HG03571 (cell line): ENCODE measurements around the gene MOV10.
"Not testable (repeated sequence)": the region's sequence is repeated elsewhere in the genome, so short reads cannot be mapped to it uniquely, and the experiment has no call there.

ENCODE experiments used
- ATAC-seq: cut with Tn5 transposase; IDR thresholded peaks from one replicate; pipeline ENCODE4 v1.9.1; 2021; ENCODE audit not compliant: unreplicated experiment

The MOV10 gene

DNA sequence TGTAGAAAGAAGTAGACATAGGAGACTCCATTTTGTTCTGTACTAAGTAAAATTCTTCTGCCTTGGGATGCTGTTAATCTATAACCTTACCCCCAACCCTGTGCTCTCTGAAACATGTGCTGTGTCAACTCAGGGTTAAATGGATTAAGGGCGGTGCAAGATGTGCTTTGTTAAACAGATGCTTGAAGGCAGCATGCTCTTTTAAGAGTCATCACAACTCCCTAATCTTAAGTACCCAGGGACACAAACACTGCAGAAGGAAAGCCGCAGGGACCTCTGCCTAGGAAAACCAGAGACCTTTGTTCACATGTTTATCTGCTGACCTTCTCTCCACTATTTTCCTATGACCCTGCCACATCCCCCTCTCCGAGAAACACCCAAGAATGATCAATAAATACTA, 54.6 kb downstream of the MOV10 start:
- not testable (repeated sequence) for ATAC-seq

DNA sequence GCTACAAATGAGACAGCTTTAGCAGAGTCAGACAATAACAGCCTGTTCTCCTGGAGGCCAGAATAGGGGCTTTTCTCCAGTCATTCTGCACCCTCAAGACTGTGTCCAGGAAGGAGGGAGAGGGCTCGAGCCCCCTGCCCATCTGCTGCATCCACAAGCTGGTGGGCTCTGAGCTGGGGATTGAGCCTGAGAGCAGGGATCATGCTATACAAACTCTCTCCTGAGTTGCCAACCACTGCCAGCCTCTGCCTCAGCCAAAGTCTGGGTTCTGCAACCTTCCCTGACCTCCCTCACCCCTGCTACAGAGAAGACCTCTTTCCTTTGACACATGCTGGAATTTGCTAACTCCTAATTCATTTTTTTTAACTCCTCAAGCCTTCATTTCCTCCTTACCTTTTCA, 55.5 kb downstream of the MOV10 start:
- no peak for ATAC-seq

- ATAC-seq, result no peak
Observed at GRCh38 chr1:112731451-112731850, 57.0 kb downstream of the MOV10 start.

GRCh38 chr1:112735752-112736151, 61.3 kb downstream of the MOV10 start:
- no peak for ATAC-seq

GRCh38 chr1:112737573-112737972, 63.1 kb downstream of the MOV10 start:
- ATAC-seq, result no peak

DNA sequence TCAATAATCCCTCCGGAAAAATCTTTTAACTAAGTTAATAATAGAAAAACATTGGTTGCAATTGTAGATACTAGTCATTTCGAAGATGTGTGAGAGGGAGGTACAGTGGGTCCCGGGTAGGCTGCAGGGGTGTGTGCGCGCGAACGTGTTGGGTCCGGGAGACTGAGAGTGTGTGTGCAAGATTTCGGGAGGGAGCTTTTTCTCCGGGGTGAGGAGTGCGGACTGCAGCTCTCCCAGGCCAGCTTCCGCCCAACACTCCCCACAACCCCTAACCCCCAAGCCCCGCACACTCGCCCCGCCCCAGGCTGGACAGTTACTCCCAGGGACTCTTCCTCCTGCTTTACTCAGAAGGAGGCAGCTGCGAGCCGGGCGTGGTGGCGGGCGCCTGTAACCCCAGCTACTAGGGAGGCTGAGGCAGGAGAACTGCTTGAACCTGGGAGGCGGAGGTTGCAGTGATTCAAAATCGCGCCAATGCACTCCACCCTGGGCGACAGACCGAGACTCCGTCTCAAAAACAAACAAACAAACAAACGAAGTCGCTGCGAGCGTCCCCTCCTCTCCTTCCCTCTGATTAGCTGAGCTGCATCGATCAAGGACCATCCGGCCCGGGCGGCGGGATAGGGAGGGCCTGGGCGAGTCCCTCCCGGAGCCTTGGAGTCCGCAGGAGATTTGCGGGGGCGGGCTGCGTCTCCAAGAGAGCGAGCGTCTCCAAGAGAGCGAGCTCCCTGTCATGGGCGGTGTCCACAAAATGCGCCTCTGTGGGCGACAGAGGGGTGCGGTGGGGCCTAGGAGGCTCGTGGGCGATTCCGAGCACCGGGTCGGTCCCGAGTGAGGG, 68.9 kb downstream of the MOV10 start:
- no peak for ATAC-seq

DNA sequence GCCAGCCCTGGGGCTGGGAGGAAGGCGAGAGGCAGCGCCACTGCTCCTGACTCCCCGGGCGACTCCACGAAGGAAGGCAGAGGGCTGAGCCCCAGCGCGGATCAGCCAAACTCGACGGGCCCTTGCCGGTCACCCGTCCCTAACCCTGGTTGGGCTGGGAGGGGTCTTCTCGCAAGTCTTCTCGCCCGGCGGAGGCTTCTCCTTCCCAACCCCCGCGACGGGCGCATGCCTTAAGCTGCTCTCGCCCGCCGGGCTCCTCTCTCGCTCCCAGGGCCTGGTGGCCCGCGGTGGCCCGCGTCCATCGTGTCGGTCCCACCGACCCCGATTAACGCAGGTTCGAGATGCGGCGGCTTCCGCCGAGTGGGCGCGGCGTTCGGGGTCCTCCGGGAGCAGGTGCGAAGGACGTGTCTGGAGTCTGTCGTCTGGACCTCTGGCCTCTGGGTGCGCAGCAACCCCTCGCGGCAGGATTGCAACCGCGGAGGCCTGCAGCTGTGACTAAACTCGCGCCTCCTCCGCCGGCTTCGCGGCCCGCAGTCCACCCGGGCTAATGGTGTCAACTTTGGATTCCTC, 69.6 kb downstream of the MOV10 start:
- no peak for ATAC-seq

- ATAC-seq, result no peak
Observed at GRCh38 chr1:112748396-112748795, 73.9 kb downstream of the MOV10 start.
